Astrocyte of the cerebellum (primary cell): Measurements from ENCODE around the gene AKNA.

ENCODE experiments used
- DNase-seq: peaks from one replicate; pipeline ENCODE4 v3.0.0-alpha.2; 2011; ENCODE audit warnings: low read depth
- H3K4me3 ChIP-seq: 2 replicates; pipeline ENCODE4 v1.5.1; 2011; ENCODE audit warnings: mild to moderate bottlenecking, low read depth, low read length, moderate library complexity
- CTCF ChIP-seq: IDR thresholded peaks from 2 replicates; pipeline ENCODE4 v1.5.1; 2012; ENCODE audit warnings: low read length, low read depth, moderate library complexity, mild to moderate bottlenecking; ENCODE audit errors: missing control alignments
- in situ Hi-C: cut with HindIII; loops from 2 replicates; pipeline ENCODE4 v1.10.0; 2017; ENCODE audit warnings: low sequenced_read_pairs

The AKNA gene

GRCh38 chr9:114314881-114315722, 72.7 kb downstream of the AKNA start:
- in situ Hi-C loops: no loop called here
- no peak for TF ChIP-seq CTCF
- no peak for DNase-seq
- no peak overlapping the region for H3K4me3 ChIP-seq

GRCh38 chr9:114314256-114314867, 73.4 kb downstream of the AKNA start:
- H3K4me3 ChIP-seq: no peak overlapping the region
- no peak for TF ChIP-seq CTCF
- DNase-seq: no peak
- in situ Hi-C loops: no loop called here

GRCh38 chr9:114313186-114313585, 74.6 kb downstream of the AKNA start:
- no peak for DNase-seq
- no peak for TF ChIP-seq CTCF
- in situ Hi-C loops: no loop called here
- H3K4me3 ChIP-seq: no peak overlapping the region

GRCh38 chr9:114312513-114312875, 75.3 kb downstream of the AKNA start:
- in situ Hi-C loops: no loop called here
- H3K4me3 ChIP-seq: no peak overlapping the region
- DNase-seq: no peak
- no peak for TF ChIP-seq CTCF

GRCh38 chr9:114311571-114312512, 75.9 kb downstream of the AKNA start:
- DNase-seq: no peak
- in situ Hi-C loops: no loop called here
- TF ChIP-seq CTCF: no peak
- H3K4me3 ChIP-seq: no peak overlapping the region
